ENCODE measurements around the gene SORT1.
"Not testable (repeated sequence)": the region's sequence is repeated elsewhere in the genome, so short reads cannot be mapped to it uniquely, and the experiment has no call there.

SORT1 gene

GRCh38 chr1:109396871-109397580 is 692 bp downstream of the SORT1 start:
- no peak for DNase-seq (ENCODE audit: low read depth)

GRCh38 chr1:109396513-109396839 is 1.2 kb downstream of the SORT1 start:
- no peak for DNase-seq (ENCODE audit: low read depth)

- DNase-seq (ENCODE audit: low read depth): no peak
Measured at GRCh38 chr1:109395602-109396512, 1.9 kb downstream of the SORT1 start.

- DNase-seq (ENCODE audit: low read depth): not testable (repeated sequence)
Measured at GRCh38 chr1:109395282-109395599, 2.5 kb downstream of the SORT1 start.

- DNase-seq (ENCODE audit: low read depth): no peak
Measured at GRCh38 chr1:109394591-109395281, 3.0 kb downstream of the SORT1 start.

- no peak for DNase-seq (ENCODE audit: low read depth)
Measured at GRCh38 chr1:109393617-109394233, 4.0 kb downstream of the SORT1 start.

- DNase-seq (ENCODE audit: low read depth): no peak
Measured at GRCh38 chr1:109392788-109393616, 4.7 kb downstream of the SORT1 start.

- no peak for DNase-seq (ENCODE audit: low read depth)
Measured at GRCh38 chr1:109392037-109392787, 5.5 kb downstream of the SORT1 start.

GRCh38 chr1:109391626-109392025 is 6.1 kb downstream of the SORT1 start:
- no peak for DNase-seq (ENCODE audit: low read depth)

GRCh38 chr1:109391157-109391556 is 6.6 kb downstream of the SORT1 start:
- DNase-seq (ENCODE audit: low read depth): no peak

- no peak for DNase-seq (ENCODE audit: low read depth)
Measured at GRCh38 chr1:109389638-109390341, 7.9 kb downstream of the SORT1 start.

GRCh38 chr1:109388884-109389637 is 8.7 kb downstream of the SORT1 start:
- DNase-seq (ENCODE audit: low read depth): no peak

GRCh38 chr1:109388208-109388711 is 9.5 kb downstream of the SORT1 start:
- no peak for DNase-seq (ENCODE audit: low read depth)

- DNase-seq (ENCODE audit: low read depth): no peak
Measured at GRCh38 chr1:109386054-109386717, 11.5 kb downstream of the SORT1 start.

- no peak for DNase-seq (ENCODE audit: low read depth)
Measured at GRCh38 chr1:109385417-109385816, 12.3 kb downstream of the SORT1 start.

GRCh38 chr1:109383854-109384253 is 13.9 kb downstream of the SORT1 start:
- no peak for DNase-seq (ENCODE audit: low read depth)

- DNase-seq (ENCODE audit: low read depth): no peak
Measured at GRCh38 chr1:109383087-109383779, 14.5 kb downstream of the SORT1 start.

GRCh38 chr1:109381573-109381972 is 16.1 kb downstream of the SORT1 start:
- DNase-seq (ENCODE audit: low read depth): no peak

Measured in activated T-helper 9 cell treated with anti-CD3 and anti-CD28 coated beads, Interleukin-2, amount 50 U/mL, for 16 hours (primary cell).